GM21529 (cell line): ENCODE data around the gene PPP1R12A.
"Not testable (repeated sequence)": the region's sequence is repeated elsewhere in the genome, so short reads cannot be mapped to it uniquely, and the experiment has no call there.

Source experiments
- ATAC-seq: cut with Tn5 transposase; IDR thresholded peaks from one replicate; pipeline ENCODE4 v1.9.1; 2021; ENCODE audit not compliant: unreplicated experiment

PPP1R12A gene

GRCh38 chr12:79935021-79935623 is at the start of gene PPP1R12A:
Gene PPP1R12A, minus strand, starts transcription at chr12:79935097. Its CDS starts 166 bp downstream, at chr12:79934931.
- peak; percentile 88 for ATAC-seq

GRCh38 chr12:79983986-79984620 is 49.2 kb upstream of the PPP1R12A start:
- ATAC-seq: no peak

GRCh38 chr12:79983492-79983891 is 48.6 kb upstream of the PPP1R12A start:
- ATAC-seq: no peak

GRCh38 chr12:79982086-79983062 is 47.5 kb upstream of the PPP1R12A start:
- no peak for ATAC-seq

GRCh38 chr12:79978692-79979091 is 43.8 kb upstream of the PPP1R12A start:
- no peak for ATAC-seq

GRCh38 chr12:79977856-79978460 is 43.1 kb upstream of the PPP1R12A start:
- not testable (repeated sequence) for ATAC-seq

GRCh38 chr12:79975143-79975542 is 40.2 kb upstream of the PPP1R12A start:
- no peak for ATAC-seq

- ATAC-seq: no peak
Measured at GRCh38 chr12:79973801-79974200, 38.9 kb upstream of the PPP1R12A start.

GRCh38 chr12:79964100-79964627 is 29.3 kb upstream of the PPP1R12A start:
- no peak for ATAC-seq

- no peak for ATAC-seq
Measured at GRCh38 chr12:79961411-79961810, 26.5 kb upstream of the PPP1R12A start.

GRCh38 chr12:79959484-79959883 is 24.6 kb upstream of the PPP1R12A start:
- no peak for ATAC-seq

GRCh38 chr12:79956896-79957295 is 22.0 kb upstream of the PPP1R12A start:
- ATAC-seq: no peak

- ATAC-seq: no peak
Measured at GRCh38 chr12:79955561-79955960, 20.7 kb upstream of the PPP1R12A start.

GRCh38 chr12:79954037-79954610 is 19.2 kb upstream of the PPP1R12A start:
- ATAC-seq: no peak

- ATAC-seq: no peak
Measured at GRCh38 chr12:79949098-79949497, 14.2 kb upstream of the PPP1R12A start.

GRCh38 chr12:79945433-79945832 is 10.5 kb upstream of the PPP1R12A start:
- no peak for ATAC-seq

- no peak for ATAC-seq
Measured at GRCh38 chr12:79944565-79944964, 9.7 kb upstream of the PPP1R12A start.

GRCh38 chr12:79942846-79943245 is 7.9 kb upstream of the PPP1R12A start:
- ATAC-seq: not testable (repeated sequence)

GRCh38 chr12:79939728-79940310 is 4.9 kb upstream of the PPP1R12A start:
- ATAC-seq: no peak

- no peak for ATAC-seq
Measured at GRCh38 chr12:79938843-79939242, 3.9 kb upstream of the PPP1R12A start.
